Type B pancreatic cell (in vitro differentiated cells): ENCODE measurements around the gene TENM3. TPM values are rescaled to one million over a fixed set of nuclear protein-coding genes. Genes with fewer than 3 reads are reported as not detected.

Experiments used
- DNase-seq: peaks from one replicate; pipeline ENCODE4 v3.0.0; 2021; ENCODE audit warnings: mixed read lengths; ENCODE audit not compliant: unreplicated experiment; ENCODE audit errors: extremely low spot score
- H3K27ac Mint-ChIP-seq: 2 replicates; pipeline ENCODE4 v1.8.0; 2021; ENCODE audit warnings: mild to moderate bottlenecking, mixed read lengths
- H3K27me3 Mint-ChIP-seq: 2 replicates; pipeline ENCODE4 v1.8.0; 2021; ENCODE audit warnings: mixed read lengths
- H3K36me3 Mint-ChIP-seq: 2 replicates; pipeline ENCODE4 v1.8.0; 2021; ENCODE audit warnings: mixed read lengths
- H3K4me1 Mint-ChIP-seq: one replicate; pipeline ENCODE4 v1.8.0; 2021; ENCODE audit warnings: mixed read lengths; ENCODE audit not compliant: unreplicated experiment
- H3K4me3 Mint-ChIP-seq: 2 replicates; pipeline ENCODE4 v1.8.0; 2021; ENCODE audit warnings: mild to moderate bottlenecking, mixed read lengths
- H3K9me3 Mint-ChIP-seq: 2 replicates; pipeline ENCODE4 v1.8.0; 2021; ENCODE audit warnings: mixed read lengths
- total RNA-seq: library from RNA; stranded (reverse); gene quantifications from 2 replicates; pipeline ENCODE4 v1.2.1, GENCODE V29; 2021; ENCODE audit warnings: low replicate concordance
- TF ChIP-seq, protein P1 (sequence below): fragments of 200-600 bp; sonication (generic); conservative IDR thresholded peaks from 2 replicates; pipeline ENCODE4 v1.5.0; 2021; ENCODE audit warnings: antibody characterized with exemption, mild to moderate bottlenecking

TENM3 gene
- total RNA-seq, 1 donor from 2014 or later: 73.5 TPM

DNA sequence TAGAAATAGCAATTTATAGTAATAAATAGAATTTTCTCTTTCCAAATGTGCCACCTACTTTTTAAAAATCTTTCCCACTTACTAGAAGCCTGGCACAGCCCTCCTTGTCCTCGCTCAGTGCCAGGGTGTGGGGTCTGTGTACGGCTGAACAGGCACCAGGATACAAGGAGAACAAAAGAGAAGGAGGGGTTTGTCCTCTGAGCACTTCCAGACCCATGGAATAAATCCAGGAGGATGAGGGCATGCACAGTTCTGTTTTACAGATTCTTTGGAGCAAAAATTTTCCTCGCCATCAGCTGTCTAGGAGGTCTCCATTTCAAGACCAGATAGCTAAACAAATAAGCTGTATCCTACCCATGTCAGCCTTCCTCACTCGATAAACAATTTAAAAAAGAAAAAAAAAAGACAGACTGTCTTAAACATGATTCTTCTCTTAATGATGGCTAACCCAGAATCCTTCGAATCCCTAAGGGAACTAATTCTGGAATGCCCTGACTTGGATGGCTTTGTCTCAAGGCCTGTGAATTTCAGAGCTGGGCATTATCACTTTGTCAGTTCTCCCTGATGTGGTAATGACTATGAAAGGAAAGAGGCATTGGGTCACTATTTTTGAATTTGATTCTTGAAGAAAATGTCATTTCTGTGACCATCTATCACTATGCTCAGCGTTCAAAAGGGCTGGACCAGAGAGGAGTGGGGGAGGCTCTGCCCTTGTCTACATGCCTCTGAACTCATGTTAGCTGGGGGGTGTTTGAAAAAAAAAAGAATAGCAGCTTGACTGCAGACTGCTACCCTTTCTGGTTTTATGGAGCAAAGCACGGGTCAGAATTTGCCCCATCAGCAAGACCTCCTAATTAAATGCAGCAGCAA, 523.0 kb downstream of the TENM3 start:
- H3K27ac Mint-ChIP-seq: no peak overlapping the region
- no peaks in the 10 kb centered on the region for H3K27me3 Mint-ChIP-seq
- DNase-seq: no peak
- no peaks in the 10 kb centered on the region for H3K9me3 Mint-ChIP-seq
- H3K4me1 Mint-ChIP-seq: peaks cover 14% of the 10 kb centered on the region
- peaks cover 15% of the 10 kb centered on the region for H3K36me3 Mint-ChIP-seq
- no peak overlapping the region for H3K4me3 Mint-ChIP-seq
- TF ChIP-seq, protein P1, sequence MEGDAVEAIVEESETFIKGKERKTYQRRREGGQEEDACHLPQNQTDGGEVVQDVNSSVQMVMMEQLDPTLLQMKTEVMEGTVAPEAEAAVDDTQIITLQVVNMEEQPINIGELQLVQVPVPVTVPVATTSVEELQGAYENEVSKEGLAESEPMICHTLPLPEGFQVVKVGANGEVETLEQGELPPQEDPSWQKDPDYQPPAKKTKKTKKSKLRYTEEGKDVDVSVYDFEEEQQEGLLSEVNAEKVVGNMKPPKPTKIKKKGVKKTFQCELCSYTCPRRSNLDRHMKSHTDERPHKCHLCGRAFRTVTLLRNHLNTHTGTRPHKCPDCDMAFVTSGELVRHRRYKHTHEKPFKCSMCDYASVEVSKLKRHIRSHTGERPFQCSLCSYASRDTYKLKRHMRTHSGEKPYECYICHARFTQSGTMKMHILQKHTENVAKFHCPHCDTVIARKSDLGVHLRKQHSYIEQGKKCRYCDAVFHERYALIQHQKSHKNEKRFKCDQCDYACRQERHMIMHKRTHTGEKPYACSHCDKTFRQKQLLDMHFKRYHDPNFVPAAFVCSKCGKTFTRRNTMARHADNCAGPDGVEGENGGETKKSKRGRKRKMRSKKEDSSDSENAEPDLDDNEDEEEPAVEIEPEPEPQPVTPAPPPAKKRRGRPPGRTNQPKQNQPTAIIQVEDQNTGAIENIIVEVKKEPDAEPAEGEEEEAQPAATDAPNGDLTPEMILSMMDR: no peak

DNA sequence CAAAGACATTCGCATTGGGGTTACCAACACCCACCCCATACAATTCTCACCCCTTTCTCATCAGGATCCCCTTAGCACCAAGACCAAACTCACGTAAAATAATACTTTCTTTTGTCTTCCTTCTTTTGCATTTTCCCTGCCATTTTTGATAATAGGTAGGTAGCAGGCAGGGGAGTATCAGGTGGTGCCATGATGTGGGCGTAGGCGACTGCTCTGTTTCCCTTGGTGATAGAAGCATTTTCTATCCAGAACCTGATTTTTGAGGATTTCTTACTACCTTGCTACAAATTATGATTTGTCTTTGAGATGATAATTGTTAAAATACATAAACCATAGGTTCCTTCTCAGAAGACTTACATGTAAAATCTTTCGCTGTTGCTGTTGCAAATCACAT, 523.7 kb downstream of the TENM3 start:
- Mint-ChIP-seq H3K4me1 (peaks cover 14% of the 10 kb centered on the region), H3K27me3 (no peaks in the 10 kb centered on the region), H3K4me3 (no peak overlapping the region), H3K36me3 (peaks cover 15% of the 10 kb centered on the region), H3K9me3 (no peaks in the 10 kb centered on the region), H3K27ac (no peak overlapping the region)
- TF ChIP-seq, protein P1: no peak
- DNase-seq: no peak

GRCh38 chr4:182768838-182769237, 525.6 kb downstream of the TENM3 start:
- Mint-ChIP-seq H3K36me3 (peaks cover 17% of the 10 kb centered on the region), H3K9me3 (no peaks in the 10 kb centered on the region), H3K4me3 (no peak overlapping the region), H3K4me1 (peaks cover 10% of the 10 kb centered on the region), H3K27ac (no peak overlapping the region), H3K27me3 (no peaks in the 10 kb centered on the region)
- no peak for DNase-seq
- TF ChIP-seq, protein P1: no peak

GRCh38 chr4:182770259-182770995, 527.2 kb downstream of the TENM3 start:
- no peaks in the 10 kb centered on the region for H3K9me3 Mint-ChIP-seq
- H3K4me3 Mint-ChIP-seq: no peak overlapping the region
- peaks cover 18% of the 10 kb centered on the region for H3K36me3 Mint-ChIP-seq
- no peaks in the 10 kb centered on the region for H3K27me3 Mint-ChIP-seq
- TF ChIP-seq, protein P1: no peak
- H3K4me1 Mint-ChIP-seq: peaks cover 5% of the 10 kb centered on the region
- DNase-seq: no peak
- no peak overlapping the region for H3K27ac Mint-ChIP-seq

GRCh38 chr4:182770996-182771514, 527.9 kb downstream of the TENM3 start:
- H3K27me3 Mint-ChIP-seq: no peaks in the 10 kb centered on the region

More at GRCh38 chr4:182770996-182771514, 527.9 kb downstream of the TENM3 start:
- no peak overlapping the region for H3K4me3 Mint-ChIP-seq
- peaks cover 5% of the 10 kb centered on the region for H3K4me1 Mint-ChIP-seq
- no peaks in the 10 kb centered on the region for H3K9me3 Mint-ChIP-seq
- no peak overlapping the region for H3K27ac Mint-ChIP-seq
- peaks cover 18% of the 10 kb centered on the region for H3K36me3 Mint-ChIP-seq
- DNase-seq: no peak
- TF ChIP-seq, protein P1: no peak
